SK-N-SH (cell line): Measurements from ENCODE around the gene C9. TPM values are rescaled to one million over a fixed set of nuclear protein-coding genes. Genes with fewer than 3 reads are reported as not detected.

Source experiments
- CTCF ChIA-PET: fragments of 300-600, 350-600 bp; formaldehyde crosslinking; extraction: SDS; loops from one replicate; lab custom pipeline; 2021; lab: Yijun Ruan, JAX
- POLR2A ChIA-PET: fragments of 350-600 bp; sonication (Branson Sonifier 250); formaldehyde crosslinking; extraction: SDS; loops from one replicate; lab custom pipeline; 2020; ENCODE audit warnings: antibody characterized with exemption, inconsistent platforms; lab: Yijun Ruan, JAX
- DNase-seq: peaks from one replicate; pipeline ENCODE4 v3.0.0; 2012
- H2AFZ ChIP-seq: fragments of 200-600 bp; sonication (generic); 2 replicates; pipeline ENCODE4 v1.8.1; 2016; ENCODE audit warnings: antibody characterized with exemption, mild to moderate bottlenecking, low read depth
- H3F3A ChIP-seq: fragments of 200-600 bp; sonication (generic); replicated peaks from 2 replicates; pipeline ENCODE3; 2016; ENCODE audit warnings: antibody characterized with exemption, mild to moderate bottlenecking; ENCODE audit not compliant: insufficient read depth
- H3K27ac ChIP-seq, 2 experiments: fragments of 200-500 bp in 1 of 2; fragments of 200-600 bp in 1 of 2; sonication (Bioruptor generic) in 1 of 2; sonication (generic), shearing (Covaris generic) in 1 of 2; 2 replicates each; pipeline versions ENCODE4 v1.5.1 to v1.6.1; 2014 to 2016; ENCODE audit warnings: low read depth in 2 of 2, inconsistent platforms in 1 of 2, low read length in 1 of 2, mild to moderate bottlenecking in 1 of 2, mixed read lengths in 1 of 2
- H3K27me3 ChIP-seq: fragments of 200-600 bp; sonication (generic), shearing (Covaris generic); 2 replicates; pipeline ENCODE4 v1.6.1; 2016; ENCODE audit warnings: mixed run types; ENCODE audit not compliant: insufficient read depth
- H3K36me3 ChIP-seq, 2 experiments: fragments of 200-500 bp in 1 of 2; fragments of 200-600 bp in 1 of 2; sonication (Bioruptor generic) in 1 of 2; sonication (generic) in 1 of 2; replicated peaks in 1 of 2; 2 replicates each; pipeline versions ENCODE3 to v1.5.1; 2014 to 2016; ENCODE audit warnings: low read length in 1 of 2, mild to moderate bottlenecking in 1 of 2; ENCODE audit not compliant: insufficient read depth in 2 of 2, control insufficient read depth in 1 of 2
- H3K4me1 ChIP-seq, 2 experiments: fragments of 200-500 bp in 1 of 2; fragments of 200-600 bp in 1 of 2; sonication (Bioruptor generic) in 1 of 2; sonication (generic), shearing (Covaris generic) in 1 of 2; 2 replicates each; pipeline versions ENCODE4 v1.5.1 to v1.6.1; 2014 to 2016; ENCODE audit warnings: low read depth in 1 of 2, low read length in 1 of 2, mixed run types in 1 of 2; ENCODE audit not compliant: insufficient read depth in 2 of 2, control insufficient read depth in 1 of 2
- H3K4me2 ChIP-seq: fragments of 200-600 bp; sonication (generic), shearing (Covaris generic); 2 replicates; pipeline ENCODE4 v1.6.1; 2017; ENCODE audit warnings: mixed run types
- H3K4me3 ChIP-seq, 2 experiments: fragments of 200-500 bp in 1 of 2; fragments of 200-600 bp in 1 of 2; sonication (Bioruptor generic) in 1 of 2; sonication (generic), shearing (Covaris generic) in 1 of 2; 2 replicates each; pipeline versions ENCODE4 v1.5.1 to v1.8.1; 2014 to 2016; ENCODE audit warnings: low read depth in 2 of 2, inconsistent platforms in 1 of 2, low read length in 1 of 2, mild to moderate bottlenecking in 1 of 2, mixed read lengths in 1 of 2, moderate library complexity in 1 of 2
- H3K79me2 ChIP-seq: fragments of 200-600 bp; sonication (generic); 2 replicates; pipeline ENCODE4 v1.8.1; 2017; ENCODE audit warnings: mild to moderate bottlenecking; ENCODE audit not compliant: insufficient read depth
- H3K9ac ChIP-seq: fragments of 200-600 bp; sonication (generic); 2 replicates; pipeline ENCODE4 v1.6.1; 2017; ENCODE audit warnings: mixed run types
- H3K9me2 ChIP-seq: fragments of 200-600 bp; sonication (generic); 2 replicates; pipeline ENCODE4 v1.6.1; 2017; ENCODE audit warnings: mixed run types
- H3K9me3 ChIP-seq: fragments of 200-600 bp; sonication (generic); 2 replicates; pipeline ENCODE4 v1.6.1; 2017; ENCODE audit warnings: mixed run types, mild to moderate bottlenecking, moderate library complexity
- H4K20me1 ChIP-seq: fragments of 200-600 bp; sonication (generic); 2 replicates; pipeline ENCODE4 v1.6.1; 2017; ENCODE audit warnings: mild to moderate bottlenecking, mixed run types; ENCODE audit not compliant: insufficient read depth
- CHD2 ChIP-seq: fragments of 150-350 bp; IDR thresholded peaks from 2 replicates; pipeline ENCODE4 v1.6.1; 2018; ENCODE audit warnings: low read length; ENCODE audit not compliant: partially characterized antibody
- EP300 ChIP-seq, 2 experiments: IDR thresholded peaks; 2 replicates each; pipeline versions ENCODE4 v1.4.0 to v1.6.1; 2012; ENCODE audit warnings: borderline replicate concordance in 1 of 2, low read depth in 1 of 2, low read length in 1 of 2
- EZH2phosphoT487 ChIP-seq: fragments of 200-600 bp; sonication (generic); IDR thresholded peaks from 2 replicates; pipeline ENCODE4 v1.6.1; 2017; ENCODE audit warnings: low read depth, mixed run types, mild to moderate bottlenecking, antibody characterized with exemption, moderate library complexity, borderline replicate concordance
- GABPA ChIP-seq: IDR thresholded peaks from 2 replicates; pipeline ENCODE4 v1.4.0; 2012; ENCODE audit warnings: low read depth, mild to moderate bottlenecking
- GATA2 ChIP-seq: sonication (generic); formaldehyde crosslinking; IDR thresholded peaks from 2 replicates; pipeline ENCODE4 v1.5.0; 2020; ENCODE audit warnings: mild to moderate bottlenecking, missing genetic modification reagents
- IRF3 ChIP-seq: fragments of 150-350 bp; IDR thresholded peaks from 2 replicates; pipeline ENCODE4 v1.6.1; 2016; ENCODE audit warnings: mild to moderate bottlenecking, low read depth, low read length
- JUND ChIP-seq: IDR thresholded peaks from 2 replicates; pipeline ENCODE4 v1.4.0; 2012
- MAX ChIP-seq: IDR thresholded peaks from 2 replicates; pipeline ENCODE4 v1.4.0; 2012; ENCODE audit warnings: low read depth
- MEF2A ChIP-seq: IDR thresholded peaks from 2 replicates; pipeline ENCODE4 v1.4.0; 2012; ENCODE audit warnings: low read depth, borderline replicate concordance
- NFIC ChIP-seq: IDR thresholded peaks from 2 replicates; pipeline ENCODE4 v1.4.0; 2012; ENCODE audit warnings: borderline replicate concordance
- PBX3 ChIP-seq: IDR thresholded peaks from 2 replicates; pipeline ENCODE4; 2012
- POLR2AphosphoS5 ChIP-seq: IDR thresholded peaks from 2 replicates; pipeline ENCODE4 v1.6.1; 2012; ENCODE audit warnings: low read depth, low read length
- REST ChIP-seq: IDR thresholded peaks from 2 replicates; pipeline ENCODE4 v1.6.1; 2012; ENCODE audit warnings: mild to moderate bottlenecking, low read depth, low read length, moderate library complexity
- RFX5 ChIP-seq: IDR thresholded peaks from 2 replicates; pipeline ENCODE4 v1.6.1; 2012; ENCODE audit warnings: mild to moderate bottlenecking, improper control_type of control experiment, low read length
- TAF1 ChIP-seq: IDR thresholded peaks from 2 replicates; pipeline ENCODE4 v1.6.1; 2012; ENCODE audit warnings: low read depth, mild to moderate bottlenecking, low read length, moderate library complexity, borderline replicate concordance
- TCF12 ChIP-seq: IDR thresholded peaks from 2 replicates; pipeline ENCODE4 v1.4.0; 2012
- TEAD4 ChIP-seq: IDR thresholded peaks from 2 replicates; pipeline ENCODE4 v1.4.0; 2012; ENCODE audit warnings: mild to moderate bottlenecking, borderline replicate concordance; ENCODE audit not compliant: insufficient read depth
- USF1 ChIP-seq: IDR thresholded peaks from 2 replicates; pipeline ENCODE4 v1.4.0; 2012; ENCODE audit warnings: low read depth, borderline replicate concordance
- YY1 ChIP-seq: IDR thresholded peaks from 2 replicates; pipeline ENCODE4 v1.4.0; 2012; ENCODE audit warnings: low read depth, mild to moderate bottlenecking
- WGBS: methylation state at CpG from one replicate; pipeline ENCODE4 v1.1.6; 2017; ENCODE audit warnings: low lambda C conversion rate; 5-methylcytosine and 5-hydroxymethylcytosine counted together
- polyA plus RNA-seq, 3 experiments: library from polyadenylated mRNA; depleted of rRNA; stranded (reverse); fragments of >200 nt; gene quantifications; 2 replicates each; pipeline ENCODE4 v1.2.3, GENCODE V29; 2012

The C9 gene
- polyA plus RNA-seq, 1 of the 3 experiments (the other 2 are of a cell fraction), result not detected

GRCh38 chr5:39371367-39371635 lies 7.0 kb upstream of the C9 start:
- Histone ChIP-seq H3K9me2 (no peaks in the 10 kb centered on the region), H3K79me2 (no peaks in the 10 kb centered on the region), H2AFZ (no peak overlapping the region), H3K4me2 (no peak overlapping the region), H3F3A (peaks cover 9% of the 10 kb centered on the region), H3K9me3 (no peaks in the 10 kb centered on the region), H3K36me3 (peaks cover 35 to 44% of the 10 kb centered on the region in 2 experiments), H3K4me3 (no peak overlapping the region), H3K27ac (no peak overlapping the region)
- POLR2A ChIA-PET, result no interaction called here
- 28% methylated on average over 3 of the region's 3 CpGs for WGBS
- TF ChIP-seq POLR2AphosphoS5 (no peak), IRF3 (no peak), EZH2phosphoT487 (no peak), JUND (no peak), PBX3 (no peak), TAF1 (no peak), USF1 (no peak), RFX5 (no peak), REST (no peak), TCF12 (no peak), TEAD4 (no peak), MEF2A (no peak), EP300 (IDR thresholded peaks at IDR 0.05; ENCODE audit: borderline replicate concordance in 1 of 2, low read depth in 1 of 2, low read length in 1 of 2) (no peak), CHD2 (no peak), YY1 (no peak), NFIC (no peak), MAX (no peak), GABPA (no peak), GATA2 (CRISPR knock-in tag) (no peak)
- TF ChIP-seq, all 33 proteins: peak for 0
- Histone ChIP-seq H3K27me3 (no peaks in the 10 kb centered on the region), H3K9ac (no peak overlapping the region), H4K20me1 (no peaks in the 10 kb centered on the region), H3K4me1 (no peaks in the 10 kb centered on the region; a peak in 1 of 4 replicates)
- no peak for DNase-seq
- CTCF ChIA-PET, result interaction anchor here (1.3 kb wide), 1 partner anchor 199 kb away, joined by 3 read pairs; no protein-coding TSS in a partner anchor
